ENCODE data around the gene SMC4. TPM values are rescaled to one million over a fixed set of nuclear protein-coding genes. Genes with fewer than 3 reads are reported as not detected.

The SMC4 gene
- total and polyA plus RNA-seq, 5 donors from 2014 or later, result 48.4 to 153 (median 55.9) TPM

DNA sequence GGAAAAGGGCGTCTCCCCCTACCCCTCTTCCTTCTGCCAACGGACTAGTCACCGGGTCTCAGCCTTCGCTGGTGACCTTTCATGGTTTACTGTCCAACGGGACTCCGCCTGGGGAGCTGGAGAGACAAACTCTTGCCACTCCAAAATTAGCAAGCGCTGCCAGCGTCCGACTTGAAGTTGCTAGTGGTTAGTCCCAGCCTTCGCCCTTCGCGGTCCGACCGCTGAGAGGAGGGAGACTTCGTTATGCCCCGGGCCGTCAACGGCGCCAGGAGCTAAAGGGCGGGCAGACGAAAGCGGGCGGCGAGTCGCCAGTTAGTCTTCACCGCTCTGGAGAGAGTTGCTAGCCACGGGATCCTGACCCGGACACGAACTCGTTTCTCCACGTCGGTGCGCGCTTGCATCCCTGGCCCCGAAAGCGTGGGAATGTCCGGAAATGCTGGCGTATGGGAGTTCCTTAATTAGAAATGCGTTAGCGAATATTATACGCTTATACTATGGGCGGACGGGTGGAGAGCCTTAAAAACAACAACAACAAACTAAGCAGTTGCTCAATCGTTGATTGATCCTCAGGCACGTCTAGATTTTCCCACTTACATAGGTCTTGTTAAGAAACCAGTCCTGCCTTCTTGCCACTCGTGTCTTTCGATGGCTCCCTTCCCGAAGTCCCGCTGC is 716 bp downstream of the SMC4 start:
- Histone ChIP-seq H3K4me1 (ENCODE audit: control insufficient read depth, insufficient read depth, low read length, poor library complexity, severe bottlenecking) (peaks cover 43% of the 10 kb centered on the region), H3K9me3 (ENCODE audit: control insufficient read depth in 2 of 2, low read length in 2 of 2) (no peaks in the 10 kb centered on the region), H3K27ac (ENCODE audit: insufficient read depth, low read length, poor library complexity, severe bottlenecking) (peak overlapping the region; percentile 94), H3K27me3 (ENCODE audit: control insufficient read depth, insufficient read depth, low read length) (no peaks in the 10 kb centered on the region), H3K36me3 (ENCODE audit: control insufficient read depth, insufficient read depth, low read length) (peaks cover 4% of the 10 kb centered on the region), H3K4me3 (ENCODE audit: low read depth, low read length) (peak overlapping the region; percentile 99)
- ATAC-seq (ENCODE audit: low read depth in 2 of 2), result no peak
- peaks cover 9% of the 10 kb centered on the region for H3K27me3 Mint-ChIP-seq
- no peaks in the 10 kb centered on the region for H3K9me3 Mint-ChIP-seq
- DNase-seq, result peak; percentile 17 to 60 (median 46)
- peak overlapping the region; percentile 85 to 99 (median 98) for H3K27ac Mint-ChIP-seq
- peaks cover 6% of the 10 kb centered on the region for H3K36me3 Mint-ChIP-seq
- H3K4me1 Mint-ChIP-seq, result peaks cover 34 to 56% (median 43%) of the 10 kb centered on the region in 4 donors
- peak overlapping the region; percentile 93 to 100 (median 96) for H3K4me3 Mint-ChIP-seq

DNA sequence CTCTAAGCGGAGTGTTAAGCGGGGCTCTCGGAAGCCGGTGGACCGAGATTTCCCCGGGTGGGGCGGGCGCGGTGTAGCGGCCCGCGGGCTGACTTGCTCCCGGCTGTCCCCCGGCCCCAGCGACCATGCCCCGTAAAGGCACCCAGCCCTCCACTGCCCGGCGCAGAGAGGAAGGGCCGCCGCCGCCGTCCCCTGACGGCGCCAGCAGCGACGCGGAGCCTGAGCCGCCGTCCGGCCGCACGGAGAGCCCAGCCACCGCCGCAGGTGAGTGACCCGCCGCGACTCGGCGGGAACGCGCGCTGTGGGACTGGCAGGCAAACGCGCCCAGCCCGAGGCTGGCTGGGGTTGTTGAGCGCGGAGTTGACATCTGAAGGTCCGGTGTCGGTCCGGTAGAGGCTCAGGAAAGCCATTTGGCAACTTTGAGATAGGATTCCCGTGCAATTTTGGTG is 1.3 kb downstream of the SMC4 start:
- peak overlapping the region; percentile 99 for H3K4me3 ChIP-seq (ENCODE audit: low read depth, low read length)

DNA sequence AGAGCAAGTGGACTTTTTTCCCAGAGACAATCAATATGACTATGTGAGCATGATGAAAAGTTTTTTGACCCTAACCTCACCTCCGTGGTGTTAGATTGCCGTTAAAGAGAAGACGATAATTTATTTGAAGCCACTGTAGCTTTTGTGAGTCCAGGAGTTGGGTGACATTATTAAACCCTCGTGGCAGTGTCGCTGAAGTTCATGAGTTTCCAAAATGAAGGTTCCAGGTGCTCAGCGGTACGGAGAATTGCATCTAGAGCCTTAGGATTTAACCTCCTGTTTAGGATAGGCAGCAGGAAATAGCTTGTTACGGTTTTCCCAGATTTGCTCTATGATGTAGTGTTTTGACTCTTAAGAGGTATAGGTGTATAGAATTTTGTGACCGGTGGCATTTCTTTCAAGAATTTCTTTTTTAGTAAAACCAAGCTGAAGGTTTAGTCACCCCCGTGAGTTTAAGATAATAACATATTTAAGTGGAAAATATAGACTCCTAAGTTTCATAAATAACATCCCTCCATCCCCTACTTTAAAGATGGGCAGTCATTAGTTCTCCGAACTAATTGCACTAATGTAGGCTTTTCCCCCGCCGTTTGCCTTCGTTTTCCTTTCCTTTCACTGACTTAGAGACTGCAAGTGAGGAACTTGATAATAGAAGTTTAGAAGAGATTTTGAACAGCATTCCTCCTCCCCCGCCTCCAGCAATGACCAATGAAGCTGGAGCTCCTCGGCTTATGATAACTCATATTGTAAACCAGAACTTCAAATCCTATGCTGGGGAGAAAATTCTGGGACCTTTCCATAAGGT is 2.0 kb downstream of the SMC4 start:
- peak overlapping the region; percentile 76 to 94 (median 92) for H3K27ac Mint-ChIP-seq
- DNase-seq (peak in 2 of 3 donors; percentile 22 to 40), ATAC-seq (ENCODE audit: low read depth in 2 of 2) (no peak)
- no peaks in the 10 kb centered on the region for H3K9me3 Mint-ChIP-seq
- peaks cover 6% of the 10 kb centered on the region for H3K36me3 Mint-ChIP-seq
- H3K27ac ChIP-seq (ENCODE audit: insufficient read depth, low read length, poor library complexity, severe bottlenecking), result peak overlapping the region; percentile 27
- H3K4me3 Mint-ChIP-seq, result peak overlapping the region; percentile 93 to 97 (median 94)
- peaks cover 9% of the 10 kb centered on the region for H3K27me3 Mint-ChIP-seq
- no peaks in the 10 kb centered on the region for H3K27me3 ChIP-seq (ENCODE audit: control insufficient read depth, insufficient read depth, low read length)
- peaks cover 45% of the 10 kb centered on the region for H3K4me1 ChIP-seq (ENCODE audit: control insufficient read depth, insufficient read depth, low read length, poor library complexity, severe bottlenecking)
- H3K36me3 ChIP-seq (ENCODE audit: control insufficient read depth, insufficient read depth, low read length), result peaks cover 8% of the 10 kb centered on the region
- H3K4me3 ChIP-seq (ENCODE audit: low read depth, low read length), result peak overlapping the region; percentile 99
- peaks cover 34 to 61% (median 48%) of the 10 kb centered on the region in 4 donors for H3K4me1 Mint-ChIP-seq
- no peaks in the 10 kb centered on the region for H3K9me3 ChIP-seq (ENCODE audit: control insufficient read depth in 2 of 2, low read length in 2 of 2)

More for the DNA sequence above, 1.3 kb downstream of the SMC4 start:
- H3K4me3 Mint-ChIP-seq, result peak overlapping the region; percentile 93 to 100 (median 96)
- Histone ChIP-seq H3K9me3 (ENCODE audit: control insufficient read depth in 2 of 2, low read length in 2 of 2) (no peaks in the 10 kb centered on the region), H3K27me3 (ENCODE audit: control insufficient read depth, insufficient read depth, low read length) (no peaks in the 10 kb centered on the region), H3K4me1 (ENCODE audit: control insufficient read depth, insufficient read depth, low read length, poor library complexity, severe bottlenecking) (peaks cover 45% of the 10 kb centered on the region), H3K27ac (ENCODE audit: insufficient read depth, low read length, poor library complexity, severe bottlenecking) (peak overlapping the region; percentile 94), H3K36me3 (ENCODE audit: control insufficient read depth, insufficient read depth, low read length) (peaks cover 5% of the 10 kb centered on the region)
- H3K9me3 Mint-ChIP-seq, result no peaks in the 10 kb centered on the region
- ATAC-seq (ENCODE audit: low read depth in 2 of 2), result no peak
- H3K27me3 Mint-ChIP-seq, result peaks cover 9% of the 10 kb centered on the region
- H3K36me3 Mint-ChIP-seq, result peaks cover 6% of the 10 kb centered on the region
- H3K4me1 Mint-ChIP-seq, result peaks cover 34 to 54% (median 45%) of the 10 kb centered on the region in 4 donors
- peak overlapping the region; percentile 76 to 98 (median 92) for H3K27ac Mint-ChIP-seq
- DNase-seq, result peak in 2 of 3 donors; percentile 7 to 20

DNA sequence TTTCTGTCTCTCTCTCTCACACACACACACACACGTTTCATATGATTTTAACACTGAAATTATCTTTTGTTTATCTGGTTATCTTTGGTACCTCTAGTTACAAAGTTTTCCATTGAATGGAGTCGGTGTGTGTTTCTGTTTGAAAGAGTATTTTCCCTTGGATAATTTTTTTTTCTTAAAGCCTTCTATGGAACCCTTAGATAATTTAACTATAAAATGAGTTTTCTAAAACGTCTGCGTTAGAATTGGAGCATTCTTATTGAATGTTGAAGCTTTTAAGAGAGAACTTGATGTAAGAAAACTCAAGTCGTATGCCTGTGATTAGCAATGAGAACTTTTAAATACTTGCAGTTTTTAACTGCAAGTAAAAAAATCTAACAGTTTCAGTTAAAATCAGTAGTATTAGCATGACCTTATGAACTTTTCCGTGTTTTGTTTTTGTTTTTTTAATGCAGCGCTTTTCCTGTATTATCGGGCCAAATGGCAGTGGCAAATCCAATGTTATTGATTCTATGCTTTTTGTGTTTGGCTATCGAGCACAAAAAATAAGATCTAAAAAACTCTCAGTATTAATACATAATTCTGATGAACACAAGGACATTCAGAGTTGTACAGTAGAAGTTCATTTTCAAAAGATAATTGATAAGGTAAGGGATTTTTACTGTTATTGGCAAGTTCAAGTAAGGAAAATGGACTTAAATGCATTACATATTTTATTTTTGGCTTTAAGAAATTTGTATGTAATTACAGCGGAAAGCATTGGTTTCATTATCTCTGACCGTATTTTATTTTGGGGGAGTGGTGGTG is 3.0 kb downstream of the SMC4 start:
- DNase-seq (no peak), ATAC-seq (ENCODE audit: low read depth in 2 of 2) (no peak)
- H3K27ac Mint-ChIP-seq, result peak overlapping the region; percentile 48 to 94 (median 82)
- H3K4me1 Mint-ChIP-seq, result peaks cover 30 to 61% (median 49%) of the 10 kb centered on the region in 4 donors
- Histone ChIP-seq H3K36me3 (ENCODE audit: control insufficient read depth, insufficient read depth, low read length) (peaks cover 11% of the 10 kb centered on the region), H3K4me3 (ENCODE audit: low read depth, low read length) (peak overlapping the region; percentile 99), H3K9me3 (ENCODE audit: control insufficient read depth in 2 of 2, low read length in 2 of 2) (no peaks in the 10 kb centered on the region), H3K27ac (ENCODE audit: insufficient read depth, low read length, poor library complexity, severe bottlenecking) (peak overlapping the region; percentile 57), H3K27me3 (ENCODE audit: control insufficient read depth, insufficient read depth, low read length) (no peaks in the 10 kb centered on the region), H3K4me1 (ENCODE audit: control insufficient read depth, insufficient read depth, low read length, poor library complexity, severe bottlenecking) (peaks cover 53% of the 10 kb centered on the region)
- H3K9me3 Mint-ChIP-seq, result no peaks in the 10 kb centered on the region
- H3K36me3 Mint-ChIP-seq, result peaks cover 6% of the 10 kb centered on the region
- H3K4me3 Mint-ChIP-seq, result peak overlapping the region; percentile 93 to 97 (median 94)
- peaks cover 9% of the 10 kb centered on the region for H3K27me3 Mint-ChIP-seq

DNA sequence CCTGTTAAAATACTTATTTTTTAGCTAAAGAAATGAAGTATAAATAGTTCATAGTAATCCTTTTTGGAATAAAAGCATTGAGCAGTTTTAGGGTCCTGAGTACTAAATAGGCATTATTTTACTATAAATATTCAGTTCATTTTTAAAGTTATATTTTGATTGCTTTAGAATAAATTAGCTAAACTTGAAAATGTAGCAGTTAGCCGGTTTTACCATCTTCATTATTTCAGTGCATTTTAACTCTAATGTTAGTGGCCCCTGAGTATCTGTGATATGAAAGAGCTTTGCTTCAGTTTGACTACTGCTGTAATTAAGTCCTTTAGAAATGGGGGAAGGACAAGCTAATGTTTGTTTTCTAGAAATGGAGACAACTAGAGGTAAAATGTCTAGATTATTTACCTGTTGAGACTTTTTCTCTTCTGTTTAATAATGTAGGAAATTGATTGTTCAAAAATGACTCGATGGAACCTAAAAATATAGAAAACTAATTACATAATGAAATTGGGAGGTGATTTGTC is 3.6 kb downstream of the SMC4 start:
- Histone ChIP-seq H3K4me1 (ENCODE audit: control insufficient read depth, insufficient read depth, low read length, poor library complexity, severe bottlenecking) (peaks cover 58% of the 10 kb centered on the region), H3K27me3 (ENCODE audit: control insufficient read depth, insufficient read depth, low read length) (no peaks in the 10 kb centered on the region), H3K36me3 (ENCODE audit: control insufficient read depth, insufficient read depth, low read length) (peaks cover 13% of the 10 kb centered on the region), H3K9me3 (ENCODE audit: control insufficient read depth in 2 of 2, low read length in 2 of 2) (no peaks in the 10 kb centered on the region), H3K4me3 (ENCODE audit: low read depth, low read length) (peak overlapping the region; percentile 99), H3K27ac (ENCODE audit: insufficient read depth, low read length, poor library complexity, severe bottlenecking) (peak overlapping the region; percentile 57)
- H3K4me1 Mint-ChIP-seq, result peaks cover 32 to 61% (median 47%) of the 10 kb centered on the region in 4 donors
- H3K27me3 Mint-ChIP-seq, result peaks cover 9% of the 10 kb centered on the region
- no peak for ATAC-seq (ENCODE audit: low read depth in 2 of 2)
- H3K27ac Mint-ChIP-seq, result peak overlapping the region; percentile 33 to 94 (median 52)
- no peaks in the 10 kb centered on the region for H3K9me3 Mint-ChIP-seq
- H3K4me3 Mint-ChIP-seq, result peak overlapping the region; percentile 93 to 97 (median 94)
- peaks cover 6% of the 10 kb centered on the region for H3K36me3 Mint-ChIP-seq
- peak in 1 of 3 donors; percentile 18 for DNase-seq

DNA sequence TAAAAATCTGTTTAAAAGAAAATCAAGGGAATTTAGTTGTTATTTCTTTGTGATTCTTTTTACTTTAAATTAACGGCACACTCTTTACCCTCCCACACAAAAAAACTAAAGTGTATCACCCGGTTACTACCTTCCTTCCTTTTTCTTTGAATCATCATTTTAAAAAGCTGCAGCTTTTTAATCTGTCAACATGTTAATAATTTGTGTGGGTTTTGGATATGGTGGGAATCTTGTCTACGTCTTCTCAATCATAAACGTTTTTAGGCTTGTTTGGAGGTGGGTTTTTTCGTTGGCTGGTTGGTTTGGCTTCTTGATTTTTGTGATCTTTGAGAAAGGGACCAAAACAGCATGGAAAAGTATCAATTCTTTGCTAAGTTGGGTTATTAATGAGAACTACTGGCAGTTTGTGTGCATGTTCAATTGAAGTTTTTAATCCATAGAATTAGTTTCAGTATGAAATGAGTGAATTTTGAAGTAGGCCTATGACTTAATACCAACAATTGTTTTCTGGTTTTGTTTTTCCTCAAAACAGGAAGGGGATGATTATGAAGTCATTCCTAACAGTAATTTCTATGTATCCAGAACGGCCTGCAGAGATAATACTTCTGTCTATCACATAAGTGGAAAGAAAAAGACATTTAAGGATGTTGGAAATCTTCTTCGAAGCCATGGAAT is 4.5 kb downstream of the SMC4 start:
- Histone ChIP-seq H3K36me3 (ENCODE audit: control insufficient read depth, insufficient read depth, low read length) (peaks cover 13% of the 10 kb centered on the region), H3K9me3 (ENCODE audit: control insufficient read depth in 2 of 2, low read length in 2 of 2) (no peaks in the 10 kb centered on the region), H3K4me1 (ENCODE audit: control insufficient read depth, insufficient read depth, low read length, poor library complexity, severe bottlenecking) (peaks cover 52% of the 10 kb centered on the region), H3K27ac (ENCODE audit: insufficient read depth, low read length, poor library complexity, severe bottlenecking) (peak overlapping the region; percentile 43), H3K4me3 (ENCODE audit: low read depth, low read length) (peak overlapping the region; percentile 99), H3K27me3 (ENCODE audit: control insufficient read depth, insufficient read depth, low read length) (no peaks in the 10 kb centered on the region)
- H3K27ac Mint-ChIP-seq, result peak overlapping the region; percentile 62 to 82 (median 72)
- no peaks in the 10 kb centered on the region for H3K9me3 Mint-ChIP-seq
- H3K4me1 Mint-ChIP-seq, result peaks cover 27 to 59% (median 50%) of the 10 kb centered on the region in 4 donors
- ATAC-seq (ENCODE audit: low read depth in 2 of 2) (no peak), DNase-seq (no peak)
- H3K36me3 Mint-ChIP-seq, result peaks cover 10% of the 10 kb centered on the region
- peaks cover 7% of the 10 kb centered on the region for H3K27me3 Mint-ChIP-seq
- H3K4me3 Mint-ChIP-seq, result peak overlapping the region; percentile 93 to 97 (median 94)

All from CD4-positive, CD25-positive, alpha-beta regulatory T cell (primary cell).